C4-2B (cell line): ENCODE data around the gene PLEKHA5.

Source experiments
- H3K27ac ChIP-seq: fragments of 450-650 bp; 2 replicates; pipeline ENCODE4 v1.5.1; 2017
- CTCF ChIP-seq: fragments of 450-650 bp; conservative IDR thresholded peaks from 2 replicates; pipeline ENCODE4 v1.5.1; 2017; ENCODE audit warnings: mild to moderate bottlenecking
- ZFX ChIP-seq: fragments of 450-650 bp; IDR thresholded peaks from 2 replicates; pipeline ENCODE4 v1.6.1; 2017

The PLEKHA5 gene

GRCh38 chr12:19183121-19183838 is 53.7 kb downstream of the PLEKHA5 start:
- H3K27ac ChIP-seq: no peak overlapping the region
- TF ChIP-seq ZFX (no peak), CTCF (peak; percentile 13; the same call in 1 of the 2 replicates)

- TF ChIP-seq CTCF (no peak), ZFX (no peak)
- no peak overlapping the region for H3K27ac ChIP-seq
These were observed 55.9 kb downstream of the PLEKHA5 start for GRCh38 chr12:19185262-19185929.

GRCh38 chr12:19186722-19187661 is 57.5 kb downstream of the PLEKHA5 start:
- no peak overlapping the region for H3K27ac ChIP-seq
- TF ChIP-seq ZFX (no peak), CTCF (peak; percentile 82)

GRCh38 chr12:19189522-19189921 is 60.0 kb downstream of the PLEKHA5 start:
- no peak overlapping the region for H3K27ac ChIP-seq
- no peak for TF ChIP-seq ZFX
- no peak for TF ChIP-seq CTCF

- TF ChIP-seq CTCF (no peak), ZFX (no peak)
- H3K27ac ChIP-seq: no peak overlapping the region
These were observed 60.9 kb downstream of the PLEKHA5 start for GRCh38 chr12:19190292-19191031.

GRCh38 chr12:19191089-19191488 is 61.6 kb downstream of the PLEKHA5 start:
- no peak overlapping the region for H3K27ac ChIP-seq
- TF ChIP-seq CTCF: no peak
- TF ChIP-seq ZFX: no peak
